ENCODE measurements around the gene ALLC. TPM values are rescaled to one million over a fixed set of nuclear protein-coding genes. Genes with fewer than 3 reads are reported as not detected.

Gene ALLC
- polyA plus RNA-seq, 1 of the 3 experiments (the other 2 are of a cell fraction) = not detected

GRCh38 chr2:3705782-3706181 is 47.8 kb downstream of the ALLC start (continued):
- no peak for TF ChIP-seq JUND (IDR thresholded peaks at IDR 0.05)
- TF ChIP-seq CHD2 (IDR thresholded peaks at IDR 0.05; ENCODE audit: low read length, partially characterized antibody) = no peak
- TF ChIP-seq, protein P1, sequence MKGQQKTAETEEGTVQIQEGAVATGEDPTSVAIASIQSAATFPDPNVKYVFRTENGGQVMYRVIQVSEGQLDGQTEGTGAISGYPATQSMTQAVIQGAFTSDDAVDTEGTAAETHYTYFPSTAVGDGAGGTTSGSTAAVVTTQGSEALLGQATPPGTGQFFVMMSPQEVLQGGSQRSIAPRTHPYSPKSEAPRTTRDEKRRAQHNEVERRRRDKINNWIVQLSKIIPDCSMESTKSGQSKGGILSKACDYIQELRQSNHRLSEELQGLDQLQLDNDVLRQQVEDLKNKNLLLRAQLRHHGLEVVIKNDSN (IDR thresholded peaks at IDR 0.05; ENCODE audit: borderline replicate concordance, low read depth) = no peak
- no peak for TF ChIP-seq EZH2phosphoT487 (IDR thresholded peaks at IDR 0.05; ENCODE audit: borderline replicate concordance, low read depth)

DNA sequence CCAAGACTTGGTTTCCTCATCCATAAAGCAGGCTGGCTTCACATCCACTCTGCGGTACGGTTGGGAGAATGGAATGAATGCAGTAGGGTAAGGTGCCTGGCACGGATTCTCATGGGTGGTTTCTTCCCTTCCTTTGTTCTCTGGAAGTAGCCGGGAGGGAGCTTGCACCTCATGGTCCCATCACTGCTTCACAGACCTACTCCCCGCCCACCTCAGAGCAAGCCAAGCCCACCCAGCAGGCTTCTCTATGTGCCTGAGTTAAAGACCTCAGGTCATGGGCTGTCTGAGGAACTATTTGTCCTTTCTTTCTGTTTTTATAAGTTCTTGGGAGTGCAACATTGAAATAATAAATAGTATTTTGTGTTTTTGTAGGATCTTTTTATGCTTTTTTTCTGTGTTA is 48.9 kb downstream of the ALLC start:
- no peaks in the 10 kb centered on the region for H4K20me1 ChIP-seq (ENCODE audit: insufficient read depth)
- H3K4me2 ChIP-seq = no peak overlapping the region
- TF ChIP-seq MAX (IDR thresholded peaks at IDR 0.05; ENCODE audit: low read depth) (no peak), RAD21 (IDR thresholded peaks at IDR 0.05; ENCODE audit: low read length) (no peak), RFX5 (IDR thresholded peaks at IDR 0.05; ENCODE audit: low read length) (no peak), NRF1 (IDR thresholded peaks at IDR 0.05; ENCODE audit: low read depth, low read length) (no peak), TCF12 (IDR thresholded peaks at IDR 0.05) (no peak), FOXM1 (IDR thresholded peaks at IDR 0.05; ENCODE audit: low read depth) (no peak), MXI1 (IDR thresholded peaks at IDR 0.05; ENCODE audit: low read depth, low read length) (no peak), EP300 (IDR thresholded peaks at IDR 0.05; ENCODE audit: borderline replicate concordance in 1 of 2, low read depth in 1 of 2, low read length in 1 of 2) (no peak), IRF3 (IDR thresholded peaks at IDR 0.05; ENCODE audit: low read depth, low read length) (no peak), REST (IDR thresholded peaks at IDR 0.05; ENCODE audit: low read depth, low read length) (no peak), GATA2 (CRISPR knock-in tag; IDR thresholded peaks at IDR 0.05) (no peak), ELF1 (IDR thresholded peaks at IDR 0.05) (no peak), SMC3 (IDR thresholded peaks at IDR 0.05; ENCODE audit: low read depth, low read length) (no peak)
- TF ChIP-seq, protein P1 (IDR thresholded peaks at IDR 0.05; ENCODE audit: borderline replicate concordance, low read depth) = no peak
- TF ChIP-seq, protein P2, sequence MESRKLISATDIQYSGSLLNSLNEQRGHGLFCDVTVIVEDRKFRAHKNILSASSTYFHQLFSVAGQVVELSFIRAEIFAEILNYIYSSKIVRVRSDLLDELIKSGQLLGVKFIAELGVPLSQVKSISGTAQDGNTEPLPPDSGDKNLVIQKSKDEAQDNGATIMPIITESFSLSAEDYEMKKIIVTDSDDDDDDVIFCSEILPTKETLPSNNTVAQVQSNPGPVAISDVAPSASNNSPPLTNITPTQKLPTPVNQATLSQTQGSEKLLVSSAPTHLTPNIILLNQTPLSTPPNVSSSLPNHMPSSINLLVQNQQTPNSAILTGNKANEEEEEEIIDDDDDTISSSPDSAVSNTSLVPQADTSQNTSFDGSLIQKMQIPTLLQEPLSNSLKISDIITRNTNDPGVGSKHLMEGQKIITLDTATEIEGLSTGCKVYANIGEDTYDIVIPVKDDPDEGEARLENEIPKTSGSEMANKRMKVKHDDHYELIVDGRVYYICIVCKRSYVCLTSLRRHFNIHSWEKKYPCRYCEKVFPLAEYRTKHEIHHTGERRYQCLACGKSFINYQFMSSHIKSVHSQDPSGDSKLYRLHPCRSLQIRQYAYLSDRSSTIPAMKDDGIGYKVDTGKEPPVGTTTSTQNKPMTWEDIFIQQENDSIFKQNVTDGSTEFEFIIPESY (IDR thresholded peaks at IDR 0.05; ENCODE audit: borderline replicate concordance, low read depth) = no peak
- no peak for DNase-seq
- H3F3A ChIP-seq (replicated peaks; ENCODE audit: insufficient read depth) = peaks cover 5% of the 10 kb centered on the region
- H2AFZ ChIP-seq (ENCODE audit: low read depth) = no peak overlapping the region
- no peak overlapping the region for H3K27ac ChIP-seq (ENCODE audit: low read depth in 2 of 2, low read length in 1 of 2)
- H3K4me1 ChIP-seq (ENCODE audit: control insufficient read depth in 1 of 2, insufficient read depth in 2 of 2, low read depth in 1 of 2, low read length in 1 of 2) = peaks cover 5 to 6% of the 10 kb centered on the region in 2 experiments; a peak in 2 of 4 replicates
- CTCF ChIA-PET = interaction anchor here (0.9 to 3.2 kb wide), 4 partner anchors 14 to 21 kb away, joined by 3 to 16 read pairs (median 7); no protein-coding TSS in a partner anchor
- no peaks in the 10 kb centered on the region for H3K9me3 ChIP-seq
- H3K79me2 ChIP-seq (ENCODE audit: insufficient read depth) = no peaks in the 10 kb centered on the region
- H3K27me3 ChIP-seq (ENCODE audit: insufficient read depth) = no peaks in the 10 kb centered on the region
- no peak overlapping the region for H3K9ac ChIP-seq
- H3K9me2 ChIP-seq = no peaks in the 10 kb centered on the region
- H3K4me3 ChIP-seq (ENCODE audit: low read depth in 2 of 2, low read length in 1 of 2) = no peak overlapping the region
- no peaks in the 10 kb centered on the region for H3K36me3 ChIP-seq (replicated peaks in 1 of 2; ENCODE audit: control insufficient read depth in 1 of 2, insufficient read depth in 2 of 2, low read length in 1 of 2)
- WGBS (ENCODE audit: low lambda C conversion rate) = 36% methylated on average over 4 of the region's 5 CpGs
- POLR2A ChIA-PET = no interaction called here
